Naive B cell (primary cell): ENCODE results near the gene PCSK5. TPM values are rescaled to one million over a fixed set of nuclear protein-coding genes. Genes with fewer than 3 reads are reported as not detected.

Source experiments
- ATAC-seq, 2 donors: fragments of 150-1000 bp; cut with Tn5 transposase; 2 replicates each; pipeline ENCODE4 v1.10.0; 2021; ENCODE audit warnings: low read depth in 2 of 2, mild to moderate bottlenecking in 2 of 2, moderate library complexity in 2 of 2
- DNase-seq: peaks from one replicate; pipeline ENCODE4 v3.0.0; 2022
- H3K27ac Mint-ChIP-seq, 6 donors: one replicate each; pipeline ENCODE4 v1.8.0; 2020 to 2022; ENCODE audit warnings: mild to moderate bottlenecking in 6 of 6, mixed read lengths in 6 of 6, moderate library complexity in 5 of 6, inconsistent platforms in 2 of 6
- H3K27me3 Mint-ChIP-seq, 3 donors: one replicate each; pipeline ENCODE4 v1.8.0; 2021 to 2022; ENCODE audit warnings: mixed read lengths in 3 of 3, mild to moderate bottlenecking in 1 of 3
- H3K36me3 Mint-ChIP-seq, 2 donors: one replicate each; pipeline ENCODE4 v1.8.0; 2020 to 2022; ENCODE audit warnings: mixed read lengths in 2 of 2, inconsistent platforms in 1 of 2, mild to moderate bottlenecking in 1 of 2
- H3K4me1 Mint-ChIP-seq, 3 donors: one replicate each; pipeline ENCODE4 v1.8.0; 2020 to 2022; ENCODE audit warnings: mixed read lengths in 3 of 3, inconsistent platforms in 1 of 3, mild to moderate bottlenecking in 1 of 3, moderate library complexity in 1 of 3
- H3K4me3 Mint-ChIP-seq, 8 donors: one replicate each; pipeline ENCODE4 v1.8.0; 2020 to 2022; ENCODE audit warnings: mild to moderate bottlenecking in 8 of 8, mixed read lengths in 8 of 8, moderate library complexity in 8 of 8, inconsistent platforms in 2 of 8
- H3K9me3 Mint-ChIP-seq, 7 donors: one replicate each; pipeline ENCODE4 v1.8.0; 2020 to 2022; ENCODE audit warnings: mixed read lengths in 7 of 7, mild to moderate bottlenecking in 5 of 7, inconsistent platforms in 2 of 7, moderate library complexity in 1 of 7
- polyA plus RNA-seq, 6 donors: library from polyadenylated mRNA; unstranded; fragments of 300-500 nt; fragmentation: Illumina TruSeq; gene quantifications; one replicate each; pipeline ENCODE4 v1.2.3, GENCODE V29; 2021; ENCODE audit warnings: low read depth in 6 of 6

PCSK5 gene
- polyA plus RNA-seq, 6 donors from 2014 or later = 0.05 TPM; not detected in 5

GRCh38 chr9:76395381-76395780, 504.9 kb downstream of the PCSK5 start:
- H3K9me3 Mint-ChIP-seq = peaks cover 0 to 2% (median 0%) of the 10 kb centered on the region in 7 donors
- no peaks in the 10 kb centered on the region for H3K27me3 Mint-ChIP-seq
- ATAC-seq (no peak), DNase-seq (no peak)
- peak overlapping the region in 7 of 8 donors; percentile 31 to 100 (median 97) for H3K4me3 Mint-ChIP-seq
- peak overlapping the region in 4 of 6 donors; percentile 90 to 99 (median 96) for H3K27ac Mint-ChIP-seq
- no peaks in the 10 kb centered on the region for H3K36me3 Mint-ChIP-seq
- peaks cover 5 to 37% (median 32%) of the 10 kb centered on the region in 3 donors for H3K4me1 Mint-ChIP-seq

- Mint-ChIP-seq H3K4me1 (peaks cover 5 to 32% (median 31%) of the 10 kb centered on the region in 3 donors), H3K4me3 (peak overlapping the region in 3 of 8 donors; percentile 56 to 95 (median 57)), H3K9me3 (peaks cover 0 to 2% (median 0%) of the 10 kb centered on the region in 7 donors), H3K27me3 (no peaks in the 10 kb centered on the region), H3K36me3 (no peaks in the 10 kb centered on the region), H3K27ac (no peak overlapping the region)
- no peak for DNase-seq
- ATAC-seq = no peak
Measured at GRCh38 chr9:76396144-76396543, 505.7 kb downstream of the PCSK5 start.

GRCh38 chr9:76396597-76396996, 506.1 kb downstream of the PCSK5 start:
- ATAC-seq (no peak), DNase-seq (no peak)
- no peaks in the 10 kb centered on the region for H3K36me3 Mint-ChIP-seq
- H3K4me1 Mint-ChIP-seq = peaks cover 5 to 32% (median 29%) of the 10 kb centered on the region in 3 donors
- no peaks in the 10 kb centered on the region for H3K27me3 Mint-ChIP-seq
- H3K27ac Mint-ChIP-seq = no peak overlapping the region
- H3K9me3 Mint-ChIP-seq = peaks cover 0 to 2% (median 0%) of the 10 kb centered on the region in 7 donors
- H3K4me3 Mint-ChIP-seq = peak overlapping the region in 1 of 8 donors; percentile 56

GRCh38 chr9:76399856-76400255, 509.4 kb downstream of the PCSK5 start:
- H3K27ac Mint-ChIP-seq = no peak overlapping the region
- no peaks in the 10 kb centered on the region for H3K36me3 Mint-ChIP-seq
- no peak overlapping the region for H3K4me3 Mint-ChIP-seq
- no peaks in the 10 kb centered on the region for H3K27me3 Mint-ChIP-seq
- DNase-seq (no peak), ATAC-seq (no peak)
- H3K4me1 Mint-ChIP-seq = peaks cover 12 to 16% (median 13%) of the 10 kb centered on the region in 3 donors
- H3K9me3 Mint-ChIP-seq = no peaks in the 10 kb centered on the region

- peak overlapping the region in 1 of 8 donors; percentile 4 for H3K4me3 Mint-ChIP-seq
- H3K9me3 Mint-ChIP-seq = no peaks in the 10 kb centered on the region
- DNase-seq (no peak), ATAC-seq (no peak)
- H3K4me1 Mint-ChIP-seq = peaks cover 6 to 9% (median 6%) of the 10 kb centered on the region in 3 donors
- H3K36me3 Mint-ChIP-seq = no peaks in the 10 kb centered on the region
- H3K27me3 Mint-ChIP-seq = no peaks in the 10 kb centered on the region
- peak overlapping the region in 1 of 6 donors; percentile 62 for H3K27ac Mint-ChIP-seq
Measured at GRCh38 chr9:76400534-76401096, 510.1 kb downstream of the PCSK5 start.

GRCh38 chr9:76401176-76401575, 510.7 kb downstream of the PCSK5 start:
- Mint-ChIP-seq H3K27me3 (no peaks in the 10 kb centered on the region), H3K36me3 (no peaks in the 10 kb centered on the region), H3K27ac (no peak overlapping the region), H3K4me1 (peaks cover 5 to 7% (median 6%) of the 10 kb centered on the region in 3 donors), H3K4me3 (no peak overlapping the region), H3K9me3 (no peaks in the 10 kb centered on the region)
- ATAC-seq = no peak
- no peak for DNase-seq

GRCh38 chr9:76401580-76402354, 511.3 kb downstream of the PCSK5 start:
- H3K27me3 Mint-ChIP-seq = no peaks in the 10 kb centered on the region
- no peak overlapping the region for H3K4me3 Mint-ChIP-seq
- no peaks in the 10 kb centered on the region for H3K9me3 Mint-ChIP-seq
- no peak for ATAC-seq
- no peak for DNase-seq
- H3K36me3 Mint-ChIP-seq = no peaks in the 10 kb centered on the region
- H3K27ac Mint-ChIP-seq = no peak overlapping the region
- peaks cover 5 to 7% (median 6%) of the 10 kb centered on the region in 3 donors for H3K4me1 Mint-ChIP-seq

GRCh38 chr9:76403352-76403751, 512.9 kb downstream of the PCSK5 start:
- peaks cover 5 to 8% (median 6%) of the 10 kb centered on the region in 3 donors for H3K4me1 Mint-ChIP-seq
- peak overlapping the region in 3 of 6 donors; percentile 46 to 65 (median 59) for H3K27ac Mint-ChIP-seq
- peak overlapping the region; percentile 2 to 50 (median 35) for H3K4me3 Mint-ChIP-seq
- H3K9me3 Mint-ChIP-seq = no peaks in the 10 kb centered on the region
- H3K36me3 Mint-ChIP-seq = no peaks in the 10 kb centered on the region
- DNase-seq (peak; percentile 49), ATAC-seq (peak; percentile 93 to 95)
- no peaks in the 10 kb centered on the region for H3K27me3 Mint-ChIP-seq

GRCh38 chr9:76404401-76404800, 513.9 kb downstream of the PCSK5 start:
- Mint-ChIP-seq H3K9me3 (no peaks in the 10 kb centered on the region), H3K36me3 (no peaks in the 10 kb centered on the region), H3K27ac (no peak overlapping the region), H3K27me3 (no peaks in the 10 kb centered on the region), H3K4me3 (no peak overlapping the region), H3K4me1 (peaks cover 6 to 16% (median 9%) of the 10 kb centered on the region in 3 donors)
- DNase-seq (no peak), ATAC-seq (no peak)

- Mint-ChIP-seq H3K36me3 (no peaks in the 10 kb centered on the region), H3K4me1 (peaks cover 6 to 16% (median 9%) of the 10 kb centered on the region in 3 donors), H3K27ac (peak overlapping the region in 1 of 6 donors; percentile 37), H3K9me3 (no peaks in the 10 kb centered on the region), H3K27me3 (no peaks in the 10 kb centered on the region), H3K4me3 (no peak overlapping the region)
- ATAC-seq (no peak), DNase-seq (no peak)
Measured at GRCh38 chr9:76405340-76405739, 514.9 kb downstream of the PCSK5 start.

GRCh38 chr9:76405868-76406267, 515.4 kb downstream of the PCSK5 start:
- Mint-ChIP-seq H3K27me3 (no peaks in the 10 kb centered on the region), H3K9me3 (no peaks in the 10 kb centered on the region), H3K36me3 (no peaks in the 10 kb centered on the region), H3K4me3 (no peak overlapping the region), H3K27ac (peak overlapping the region in 2 of 6 donors; percentile 34 to 56), H3K4me1 (peaks cover 6 to 16% (median 9%) of the 10 kb centered on the region in 3 donors)
- ATAC-seq = no peak
- DNase-seq = no peak
